Progenitor cell of endocrine pancreas (in vitro differentiated cells): ENCODE measurements around the gene MED12L. TPM values are rescaled to one million over a fixed set of nuclear protein-coding genes. Genes with fewer than 3 reads are reported as not detected.

Source experiments
- DNase-seq: peaks from one replicate; pipeline ENCODE4 v3.0.0; 2021; ENCODE audit warnings: low spot score; ENCODE audit not compliant: unreplicated experiment
- H3K27ac Mint-ChIP-seq: 2 replicates; pipeline ENCODE4 v1.8.0; 2021; ENCODE audit warnings: mild to moderate bottlenecking, moderate library complexity, mixed read lengths
- H3K27me3 Mint-ChIP-seq: 2 replicates; pipeline ENCODE4 v1.8.0; 2021; ENCODE audit warnings: mixed read lengths
- H3K36me3 Mint-ChIP-seq: 2 replicates; pipeline ENCODE4 v1.8.0; 2022; ENCODE audit warnings: mixed read lengths; ENCODE audit not compliant: insufficient read depth
- H3K4me1 Mint-ChIP-seq: 2 replicates; pipeline ENCODE4 v1.8.0; 2021; ENCODE audit warnings: low read depth, mixed read lengths
- H3K4me3 Mint-ChIP-seq: 2 replicates; pipeline ENCODE4 v1.8.0; 2021; ENCODE audit warnings: low read depth, mild to moderate bottlenecking, moderate library complexity, mixed read lengths
- H3K9me3 Mint-ChIP-seq: 2 replicates; pipeline ENCODE4 v1.8.0; 2021; ENCODE audit warnings: low read depth, mixed read lengths
- CTCF ChIP-seq: fragments of 200-600 bp; sonication (generic); IDR thresholded peaks from one replicate; pipeline ENCODE4 v1.5.0; 2021; ENCODE audit warnings: antibody characterized with exemption, mild to moderate bottlenecking; ENCODE audit not compliant: unreplicated experiment
- total RNA-seq: library from RNA; stranded (reverse); gene quantifications from 2 replicates; pipeline ENCODE4 v1.2.1, GENCODE V29; 2021

MED12L gene
- total RNA-seq, 1 donor from 2014 or later, result 8.9 TPM

DNA sequence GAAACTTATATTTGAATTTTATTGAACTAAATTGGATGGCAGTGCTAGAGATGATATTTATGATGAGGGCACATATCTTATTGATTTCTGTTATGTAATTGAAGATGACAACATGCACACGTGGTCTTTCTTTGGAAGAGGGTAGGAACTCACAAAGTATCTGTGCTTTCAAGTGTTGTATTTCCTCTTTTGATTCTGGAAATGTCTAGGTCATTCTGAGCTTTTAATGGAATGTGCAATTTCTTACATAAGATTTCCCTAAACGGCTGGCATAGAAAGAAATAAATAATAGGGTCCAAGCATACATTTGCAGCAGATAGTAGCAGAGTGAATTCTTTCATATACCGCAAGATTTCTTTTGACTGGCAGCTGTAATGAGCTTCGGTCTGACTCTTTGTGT lies 127.7 kb downstream of the MED12L start:
- no peaks in the 10 kb centered on the region for H3K27me3 Mint-ChIP-seq
- no peaks in the 10 kb centered on the region for H3K9me3 Mint-ChIP-seq
- H3K36me3 Mint-ChIP-seq, result no peaks in the 10 kb centered on the region
- H3K4me1 Mint-ChIP-seq, result peaks cover 9% of the 10 kb centered on the region
- no peak overlapping the region for H3K27ac Mint-ChIP-seq
- no peak for DNase-seq
- no peak overlapping the region for H3K4me3 Mint-ChIP-seq
- TF ChIP-seq CTCF, result no peak

DNA sequence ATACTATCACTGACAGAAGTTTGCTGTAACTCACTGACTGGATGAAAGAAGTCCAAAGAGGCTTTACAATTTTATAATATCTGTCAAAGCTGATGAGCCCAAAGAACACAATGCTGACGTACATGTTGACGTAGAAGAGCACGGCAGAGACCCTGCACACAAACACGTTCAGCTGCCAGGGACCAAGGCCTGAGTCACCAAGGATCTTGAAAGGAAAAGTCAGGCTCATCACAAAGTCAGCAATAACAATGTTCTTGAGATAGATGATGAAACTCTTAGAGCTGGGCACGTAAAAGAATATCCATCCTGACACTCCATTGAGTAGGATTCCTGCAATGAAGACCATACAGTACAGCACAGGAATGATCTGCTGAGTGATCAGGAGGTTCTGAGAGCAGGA lies 128.4 kb downstream of the MED12L start:
- DNase-seq, result no peak
- peaks cover 11% of the 10 kb centered on the region for H3K4me1 Mint-ChIP-seq
- H3K27ac Mint-ChIP-seq, result no peak overlapping the region
- no peaks in the 10 kb centered on the region for H3K9me3 Mint-ChIP-seq
- H3K4me3 Mint-ChIP-seq, result no peak overlapping the region
- TF ChIP-seq CTCF, result no peak
- no peaks in the 10 kb centered on the region for H3K36me3 Mint-ChIP-seq
- no peaks in the 10 kb centered on the region for H3K27me3 Mint-ChIP-seq

DNA sequence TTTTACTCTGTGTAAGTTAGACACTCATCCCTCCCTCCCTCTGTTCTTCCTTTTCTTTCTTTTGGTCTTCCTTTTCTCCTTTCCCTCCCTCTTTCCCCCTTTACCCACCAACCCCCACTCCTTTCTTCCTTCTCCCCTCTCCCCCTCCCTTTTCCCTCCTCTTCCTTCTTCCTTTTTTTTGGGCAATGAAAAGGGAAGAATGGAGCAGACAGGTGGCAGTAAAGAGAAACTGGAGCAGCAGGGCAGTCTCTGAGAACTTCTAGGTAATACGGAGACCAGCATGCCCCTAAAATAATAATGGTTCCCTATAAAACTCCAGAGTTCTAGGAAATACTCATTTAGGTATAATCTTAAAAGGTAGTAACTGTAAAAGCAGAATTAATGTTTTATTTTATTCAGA lies 129.0 kb downstream of the MED12L start:
- peaks cover 12% of the 10 kb centered on the region for H3K4me1 Mint-ChIP-seq

GRCh38 chr3:151216641-151217607 lies 131.5 kb downstream of the MED12L start:
- Mint-ChIP-seq H3K27me3 (no peaks in the 10 kb centered on the region), H3K36me3 (peaks cover 11% of the 10 kb centered on the region), H3K4me3 (no peak overlapping the region), H3K9me3 (peaks cover 11% of the 10 kb centered on the region), H3K4me1 (peaks cover 3% of the 10 kb centered on the region), H3K27ac (no peak overlapping the region)
- TF ChIP-seq CTCF, result no peak
- DNase-seq, result no peak

More for the DNA sequence above, 129.0 kb downstream of the MED12L start:
- DNase-seq, result no peak
- Mint-ChIP-seq H3K9me3 (no peaks in the 10 kb centered on the region), H3K36me3 (no peaks in the 10 kb centered on the region), H3K27ac (no peak overlapping the region), H3K4me3 (no peak overlapping the region), H3K27me3 (no peaks in the 10 kb centered on the region)
- TF ChIP-seq CTCF, result no peak

DNA sequence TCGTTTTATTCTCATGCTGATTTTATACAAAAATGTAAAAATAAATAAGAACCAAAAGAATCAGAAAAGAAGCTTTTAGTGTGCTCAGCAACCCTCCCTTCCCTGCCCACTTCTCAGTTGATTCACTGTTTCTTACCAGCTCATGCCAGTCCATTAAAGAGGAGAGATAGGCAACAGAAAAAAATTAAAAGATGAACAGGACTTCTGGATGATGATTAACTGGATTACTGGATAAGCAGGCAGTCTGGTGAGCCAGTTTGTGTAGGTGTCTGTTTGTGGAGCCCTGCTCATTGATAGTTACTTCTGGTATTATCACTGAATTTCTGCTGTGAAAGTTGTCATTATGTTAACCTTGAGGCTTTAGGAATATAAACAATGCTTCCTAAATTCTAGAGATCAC lies 132.7 kb downstream of the MED12L start:
- peaks cover 17% of the 10 kb centered on the region for H3K9me3 Mint-ChIP-seq
- no peaks in the 10 kb centered on the region for H3K27me3 Mint-ChIP-seq
- TF ChIP-seq CTCF, result no peak
- H3K4me3 Mint-ChIP-seq, result no peak overlapping the region
- H3K36me3 Mint-ChIP-seq, result peaks cover 18% of the 10 kb centered on the region
- H3K27ac Mint-ChIP-seq, result no peak overlapping the region
- no peak for DNase-seq
- H3K4me1 Mint-ChIP-seq, result peaks cover 3% of the 10 kb centered on the region
